Activated CD8-positive, alpha-beta memory T cell treated with anti-CD3 and anti-CD28 coated beads for 24 hours (primary cell): Measurements from ENCODE around the gene XIST.
"Not testable (repeated sequence)": the region's sequence is repeated elsewhere in the genome, so short reads cannot be mapped to it uniquely, and the experiment has no call there.

Experiments
- DNase-seq: peaks from one replicate; pipeline ENCODE4 v3.0.0-alpha.2; 2020

Gene XIST

DNA sequence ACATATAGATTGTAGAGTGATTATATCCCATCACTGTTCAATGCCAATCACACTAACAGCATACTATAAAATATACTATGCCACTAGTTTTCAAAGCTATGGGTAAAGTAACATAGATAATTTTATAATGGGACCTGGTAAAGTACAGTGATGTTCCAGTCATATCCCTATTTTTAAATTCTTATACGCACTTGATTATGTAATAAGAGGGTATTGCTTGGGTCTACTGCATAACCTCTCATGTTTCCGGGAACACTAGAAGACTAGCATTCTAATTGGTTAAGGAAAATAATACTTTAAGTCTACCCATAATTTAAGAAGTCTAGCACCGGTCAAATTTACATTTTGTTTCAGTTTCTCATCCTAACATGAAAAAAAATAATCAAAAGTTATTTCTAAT, 14.4 kb downstream of the XIST start:
- no peak for DNase-seq

DNA sequence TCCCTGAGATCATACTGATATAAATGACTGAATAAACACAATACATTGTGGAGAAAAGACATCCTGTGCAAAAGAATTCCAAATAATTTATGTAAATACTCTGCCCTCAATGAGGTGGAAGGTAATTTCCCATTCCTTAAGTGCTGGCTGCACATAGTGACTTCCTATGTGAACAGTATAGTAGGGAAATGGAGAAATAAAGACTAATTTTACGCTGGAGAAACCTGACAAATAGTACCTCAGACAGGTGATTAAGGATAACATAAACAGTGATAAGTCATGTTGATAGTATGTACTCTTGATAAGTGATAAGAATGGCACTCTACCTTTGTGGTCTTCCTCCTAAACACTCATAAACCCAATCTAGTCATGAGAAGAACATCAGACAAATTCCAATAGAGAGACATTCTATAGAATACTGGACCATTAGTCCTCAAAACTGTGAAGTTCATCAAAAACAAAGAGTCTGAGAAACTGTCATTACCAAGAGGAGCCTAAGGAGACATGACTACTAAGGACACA, 15.5 kb downstream of the XIST start:
- DNase-seq, result no peak

DNA sequence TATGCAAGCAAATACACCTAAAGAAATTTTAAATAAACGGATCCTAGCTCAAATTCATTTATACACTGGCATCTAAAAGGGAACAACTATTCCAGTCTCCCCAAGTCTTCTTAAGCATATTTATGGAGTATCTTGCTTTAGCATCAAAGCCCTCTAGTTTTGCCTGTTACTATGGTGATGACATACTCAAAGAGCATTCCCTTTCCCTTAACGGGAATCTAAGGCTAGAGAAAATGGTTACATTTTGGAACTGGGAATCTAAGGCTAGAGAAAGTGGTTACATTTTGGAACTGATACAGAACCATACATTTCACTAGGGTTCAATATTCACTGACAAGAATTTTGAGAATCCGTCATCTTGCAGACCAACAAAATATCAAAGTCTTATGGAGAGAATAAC, 18.3 kb downstream of the XIST start:
- DNase-seq, result no peak

DNA sequence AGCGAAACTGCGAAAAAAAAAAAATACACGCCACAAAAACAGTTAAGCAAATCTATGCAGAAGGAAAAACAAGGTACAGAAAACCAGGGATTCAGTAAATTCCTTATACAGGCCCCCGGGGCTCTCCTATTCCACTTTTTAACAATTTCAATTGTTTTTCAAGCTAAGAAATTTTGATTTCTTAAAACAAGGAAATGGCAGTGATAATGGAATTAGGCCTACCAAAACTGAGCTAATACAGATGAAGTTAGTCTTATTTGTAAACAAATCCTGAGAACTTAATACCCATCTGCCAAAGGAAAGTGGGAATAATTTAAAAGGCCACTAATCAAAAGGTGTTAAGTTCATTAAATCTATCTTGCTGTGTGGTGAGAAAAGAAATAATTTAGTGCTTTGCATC, 20.2 kb downstream of the XIST start:
- no peak for DNase-seq

DNA sequence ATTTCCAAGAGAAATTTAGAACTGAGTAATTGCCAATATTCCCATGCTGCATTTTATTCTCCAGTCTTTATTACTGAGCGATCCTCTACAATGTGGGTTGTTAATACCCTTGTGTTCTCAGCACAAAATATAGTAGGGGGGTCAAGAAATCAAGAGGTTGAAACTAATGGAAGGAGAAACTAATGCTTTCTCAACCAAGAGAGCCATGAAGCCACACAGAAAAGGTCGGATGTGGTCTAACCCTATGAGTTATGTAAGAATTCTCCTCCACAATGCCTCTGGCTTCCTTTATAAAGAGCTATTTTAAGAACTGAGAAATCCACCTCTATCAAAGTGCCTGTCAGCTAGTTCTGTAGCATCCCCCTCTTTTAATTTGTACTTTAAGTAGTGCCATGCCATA, 21.0 kb downstream of the XIST start:
- DNase-seq, result no peak

DNA sequence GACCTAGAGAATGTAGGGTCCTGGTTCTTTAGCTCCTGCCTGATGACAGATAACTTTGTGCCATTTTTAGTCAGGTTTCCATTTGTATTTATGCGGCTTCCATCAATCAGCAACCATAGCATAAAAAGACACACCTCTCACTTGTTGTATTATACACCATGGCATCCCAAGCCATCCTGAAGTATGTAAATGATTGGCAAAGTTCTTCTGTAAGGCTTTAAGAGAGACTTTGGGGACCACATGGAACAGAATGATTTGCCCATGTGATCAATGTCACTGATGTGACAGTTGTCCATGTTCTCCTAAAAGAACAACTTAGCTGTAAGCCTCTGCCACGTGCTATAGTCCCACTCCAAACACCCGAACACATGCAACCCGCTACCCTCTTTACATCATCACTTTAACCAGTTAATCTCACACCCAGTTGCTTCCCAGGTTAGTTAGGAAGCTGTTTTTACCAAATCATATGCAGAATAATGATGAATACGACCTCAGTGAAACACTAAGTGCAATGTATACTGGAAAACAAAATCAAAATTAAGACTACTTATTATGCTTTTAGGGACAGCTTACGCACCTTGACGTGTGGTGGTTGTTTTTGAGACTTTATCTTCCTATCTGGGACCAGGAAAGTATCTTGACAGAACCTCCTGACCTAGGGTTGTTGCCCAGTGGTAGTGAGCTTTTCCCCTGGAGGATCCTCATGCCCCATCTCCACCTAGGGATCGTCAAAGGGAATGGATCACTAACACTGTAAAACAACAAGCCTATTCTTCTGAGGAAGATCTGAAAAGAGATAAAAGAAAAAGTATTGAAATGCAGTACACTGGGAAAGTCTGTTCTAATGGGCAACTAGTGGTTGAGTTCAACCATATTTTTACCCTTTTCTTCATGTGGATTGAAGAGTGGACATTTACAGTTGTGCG, 21.8 kb downstream of the XIST start:
- no peak for DNase-seq

DNA sequence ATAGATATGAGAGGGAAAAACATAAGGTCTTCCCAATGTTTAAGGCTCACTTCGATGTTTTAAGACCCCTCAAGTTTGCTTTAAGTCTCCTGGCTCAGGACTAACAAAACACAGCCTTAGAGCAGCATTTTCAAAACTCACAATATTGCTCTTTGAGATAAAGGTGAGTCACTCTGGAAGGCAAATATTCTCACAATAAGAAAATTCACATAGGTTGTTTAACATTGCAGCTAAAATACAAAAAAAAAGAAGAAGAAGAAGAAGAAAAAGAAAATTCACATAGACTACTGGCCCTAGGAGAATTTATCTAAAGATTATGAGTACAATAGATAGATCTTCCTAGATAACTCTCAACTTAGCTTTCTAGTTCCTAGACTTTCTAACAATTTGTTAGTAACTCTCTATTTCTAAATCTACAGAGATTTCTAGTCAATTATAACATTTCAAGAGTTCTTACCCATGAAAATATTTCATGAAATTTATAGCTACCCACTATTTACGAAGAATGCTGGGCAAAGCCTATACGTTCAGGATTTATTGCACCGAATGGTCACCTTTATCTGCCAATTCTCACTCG, 22.5 kb downstream of the XIST start:
- no peak for DNase-seq

DNA sequence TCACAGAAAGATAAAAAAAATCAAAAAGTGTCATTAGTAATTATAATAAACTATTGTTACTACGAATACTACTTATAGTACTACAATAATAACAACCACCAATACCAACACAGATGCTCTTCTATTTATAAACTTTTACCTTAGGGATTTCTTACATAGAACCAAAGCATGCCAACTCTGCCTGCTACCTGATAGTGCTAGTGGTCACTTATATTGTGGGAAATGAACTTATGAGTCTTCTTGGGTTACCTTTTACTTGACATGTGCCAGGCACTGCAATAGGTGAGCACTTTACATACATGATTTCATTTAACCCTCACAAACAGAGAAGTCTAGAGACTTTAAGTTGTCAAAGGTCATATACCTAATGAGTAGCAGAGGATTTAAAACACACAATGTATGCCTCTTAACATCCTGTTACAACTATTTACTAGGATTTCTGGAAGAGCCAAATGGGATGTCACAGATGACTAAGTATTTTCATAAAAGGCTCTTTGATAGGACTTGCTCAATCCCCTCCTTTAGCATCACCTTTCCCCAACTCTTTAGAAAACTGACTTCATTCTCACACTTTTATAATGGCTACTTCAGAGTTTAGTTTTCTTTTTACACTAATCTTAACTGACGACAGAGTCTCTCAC, 24.3 kb downstream of the XIST start:
- DNase-seq, result no peak

DNA sequence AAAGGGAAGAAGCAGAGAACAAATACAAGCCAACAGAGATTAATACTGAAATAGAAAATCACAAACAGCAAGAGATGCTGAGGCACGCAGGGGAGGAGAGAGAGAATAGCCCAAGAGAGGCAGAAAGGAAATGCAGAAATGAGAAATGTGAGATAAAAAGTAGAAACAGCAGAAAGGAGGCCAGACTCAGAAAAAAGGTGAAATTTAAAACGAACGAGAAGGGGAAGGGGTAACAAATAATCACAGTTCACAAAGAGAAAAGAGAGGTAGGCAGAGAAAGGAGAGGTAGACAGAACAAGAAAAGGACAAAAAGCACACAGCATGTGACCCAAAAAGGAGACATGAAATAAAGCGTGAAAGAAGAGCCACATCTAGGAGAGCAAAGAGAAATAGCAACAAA, 25.1 kb downstream of the XIST start:
- no peak for DNase-seq

DNA sequence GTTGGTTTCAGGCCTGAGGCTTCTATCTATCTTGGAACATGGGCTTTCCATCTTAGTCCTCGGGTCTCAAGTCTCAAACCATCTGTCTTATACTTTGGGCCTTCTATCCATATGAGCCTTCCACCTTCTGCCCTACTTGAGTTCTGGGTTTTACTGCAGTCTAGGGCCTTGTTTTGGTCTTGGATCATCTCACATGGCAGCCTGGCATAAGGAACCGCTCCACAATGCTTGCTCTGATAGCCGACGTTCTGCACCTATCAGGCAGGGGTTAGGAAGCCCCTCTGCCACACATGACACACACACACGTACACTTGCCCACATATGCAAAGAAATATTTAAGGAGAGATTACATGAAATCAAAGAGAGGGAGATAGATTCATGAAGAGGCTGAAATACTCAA, 25.5 kb downstream of the XIST start:
- DNase-seq, result no peak

DNA sequence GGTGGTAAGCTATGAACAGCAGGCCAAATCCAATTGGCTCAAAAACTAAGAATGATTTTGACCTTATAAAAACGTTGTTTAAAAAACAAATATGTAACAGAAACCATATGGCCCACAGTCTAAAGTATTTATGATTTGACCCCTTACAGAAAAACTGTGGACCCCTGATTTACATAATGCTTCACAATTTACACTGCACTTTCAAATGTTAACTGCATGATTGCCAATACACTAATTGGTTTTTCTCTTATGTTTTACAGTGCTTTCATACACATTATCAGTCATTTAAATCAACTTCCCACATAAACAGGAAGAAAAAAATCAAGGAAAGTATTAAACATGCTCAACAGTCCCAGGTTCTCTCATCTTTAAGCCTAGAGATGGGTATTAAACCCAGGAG, 26.9 kb downstream of the XIST start:
- no peak for DNase-seq

DNA sequence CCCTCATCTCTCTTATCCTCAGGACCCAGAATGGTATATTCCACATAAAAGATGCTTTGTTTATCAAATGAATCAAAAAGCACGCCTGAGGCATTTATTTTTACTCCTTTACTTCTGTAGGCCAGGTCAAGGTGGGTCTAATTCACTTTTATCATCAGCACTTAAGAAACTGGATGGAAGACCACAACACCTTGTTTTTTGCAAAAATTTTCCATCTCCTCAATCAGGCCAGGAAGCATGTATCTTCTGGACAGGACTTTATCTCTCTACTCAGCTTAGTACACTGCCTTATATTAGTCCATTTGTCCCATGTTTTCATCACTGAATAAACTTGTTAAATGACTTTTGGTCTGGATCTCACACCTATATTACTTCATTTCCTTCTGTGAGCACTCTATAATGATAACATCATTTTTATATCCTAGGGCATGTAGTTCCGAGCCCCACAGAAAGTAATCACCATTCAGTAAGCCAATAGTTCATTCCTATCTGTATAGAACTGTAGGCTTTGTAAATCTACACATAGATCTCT, 29.0 kb downstream of the XIST start:
- DNase-seq, result no peak

DNA sequence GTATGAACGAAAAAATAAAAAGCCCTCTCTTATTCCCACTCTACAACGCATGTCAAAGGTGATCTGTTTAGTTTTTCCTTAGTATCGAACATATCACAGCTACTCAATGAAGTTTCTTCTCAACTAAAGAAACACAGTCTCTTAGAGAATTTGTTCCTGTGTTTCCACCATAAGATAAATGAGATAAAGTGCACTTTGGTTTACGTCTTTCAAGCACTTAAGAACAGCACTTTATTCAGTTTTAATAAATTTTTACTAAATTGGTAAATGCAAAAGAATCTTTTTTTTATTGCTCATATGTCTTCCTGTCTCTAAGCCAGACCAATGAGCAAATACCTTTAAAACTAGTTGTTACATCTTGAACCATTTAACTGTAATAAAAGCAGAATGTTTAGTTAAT, 29.7 kb downstream of the XIST start:
- DNase-seq, result no peak

DNA sequence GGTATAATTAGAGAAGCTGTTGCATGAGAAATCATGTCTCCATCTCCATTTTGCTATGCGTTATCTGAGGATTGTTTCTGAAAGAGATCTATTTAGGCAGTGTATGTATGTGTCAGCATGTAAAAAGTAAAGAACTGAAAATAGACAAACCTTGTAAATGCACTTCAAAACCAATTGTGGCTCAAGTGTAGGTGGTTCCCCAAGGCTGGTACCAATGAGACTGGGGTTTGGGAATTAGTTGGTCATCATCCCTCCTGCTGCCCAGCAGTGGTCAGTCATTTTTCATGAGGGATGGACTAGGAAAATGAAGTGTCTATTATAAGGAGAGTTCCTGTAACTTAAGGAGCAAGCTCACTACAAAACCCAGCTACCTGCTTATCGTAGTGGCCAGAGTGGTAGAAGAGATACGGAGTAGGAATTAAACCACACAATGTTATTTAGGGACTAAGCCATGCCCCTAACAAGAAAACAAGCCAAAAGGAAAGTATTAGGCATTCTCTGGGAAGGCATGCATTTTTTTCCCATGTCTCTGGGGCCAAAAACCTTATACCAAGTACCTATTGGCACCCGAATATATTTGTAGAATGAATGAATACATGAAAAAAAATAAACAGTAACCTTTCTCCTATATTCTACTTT, 30.5 kb downstream of the XIST start:
- no peak for DNase-seq

DNA sequence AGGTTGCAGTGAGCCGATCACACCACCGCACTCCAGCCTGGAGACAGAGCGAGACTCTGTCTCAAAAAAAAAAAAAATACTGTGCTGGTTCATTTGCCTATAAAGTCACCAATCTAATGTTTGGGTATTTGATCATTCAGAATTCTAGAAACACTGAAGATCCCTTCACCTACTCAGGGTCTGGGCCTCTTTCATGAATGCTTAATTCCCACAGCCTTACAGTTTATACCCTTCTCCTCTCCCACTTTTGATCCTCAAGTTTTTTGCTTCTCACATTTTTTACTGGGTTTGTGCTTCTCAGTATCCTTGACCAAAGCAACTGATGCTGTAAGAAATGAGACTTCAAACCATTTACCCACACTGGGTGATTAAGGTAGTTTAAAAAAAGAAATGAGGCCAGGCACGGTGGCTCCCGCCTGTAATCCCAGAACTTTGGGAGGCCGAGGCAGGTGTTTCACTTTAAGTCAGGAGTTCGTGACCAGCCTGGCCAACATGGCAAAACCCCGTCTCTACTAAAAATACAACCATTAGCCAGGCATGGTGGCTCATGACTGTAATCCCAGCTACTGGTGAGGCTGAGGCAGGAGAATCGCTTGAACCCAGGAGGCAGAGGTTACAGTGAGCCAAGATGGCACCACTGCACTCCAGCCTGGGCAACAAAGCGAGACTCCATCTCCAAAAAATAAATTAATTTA, 32.5 kb downstream of the XIST start:
- not testable (repeated sequence) for DNase-seq

DNA sequence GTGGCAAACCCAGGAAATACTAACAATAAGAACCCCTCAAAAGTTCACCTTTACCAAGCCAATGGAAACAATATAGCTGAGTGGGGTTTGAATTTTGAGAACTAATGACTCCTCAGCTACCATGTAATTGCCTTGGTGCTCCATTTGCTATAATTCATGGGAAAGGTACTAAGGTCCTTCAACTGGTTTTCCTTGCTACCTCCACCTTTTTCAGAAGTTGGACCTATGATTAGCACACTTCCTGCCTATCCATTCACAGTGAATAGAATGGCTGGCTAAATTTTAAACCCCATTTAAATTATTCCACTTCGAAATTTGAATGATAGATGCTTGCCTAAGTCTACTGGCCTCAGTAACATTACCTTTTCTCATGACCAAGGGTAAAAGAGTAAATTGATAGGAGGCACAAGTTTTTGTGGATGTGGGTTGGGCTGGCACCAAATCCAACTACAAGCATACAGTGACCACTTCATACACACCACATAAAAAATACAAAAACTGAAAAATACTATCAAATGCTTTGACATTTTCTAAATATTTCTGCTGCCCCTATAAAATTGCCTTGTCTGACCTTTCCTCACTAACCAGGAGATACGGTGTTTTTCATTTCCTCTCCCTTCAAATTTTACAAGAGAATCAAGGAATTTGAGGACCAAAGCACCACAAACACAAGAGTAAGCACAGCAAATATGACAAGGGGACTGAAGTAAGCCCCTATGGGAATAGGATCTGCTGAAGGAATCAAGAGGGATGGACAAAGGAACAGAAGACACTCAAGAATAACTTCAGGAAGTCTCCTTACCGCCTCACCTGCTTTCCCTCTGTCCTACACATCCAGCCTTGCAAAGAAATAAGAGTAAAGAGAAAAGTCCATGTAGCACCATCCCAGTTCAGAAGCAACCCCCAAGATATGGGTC, 34.1 kb downstream of the XIST start:
- DNase-seq, result no peak

DNA sequence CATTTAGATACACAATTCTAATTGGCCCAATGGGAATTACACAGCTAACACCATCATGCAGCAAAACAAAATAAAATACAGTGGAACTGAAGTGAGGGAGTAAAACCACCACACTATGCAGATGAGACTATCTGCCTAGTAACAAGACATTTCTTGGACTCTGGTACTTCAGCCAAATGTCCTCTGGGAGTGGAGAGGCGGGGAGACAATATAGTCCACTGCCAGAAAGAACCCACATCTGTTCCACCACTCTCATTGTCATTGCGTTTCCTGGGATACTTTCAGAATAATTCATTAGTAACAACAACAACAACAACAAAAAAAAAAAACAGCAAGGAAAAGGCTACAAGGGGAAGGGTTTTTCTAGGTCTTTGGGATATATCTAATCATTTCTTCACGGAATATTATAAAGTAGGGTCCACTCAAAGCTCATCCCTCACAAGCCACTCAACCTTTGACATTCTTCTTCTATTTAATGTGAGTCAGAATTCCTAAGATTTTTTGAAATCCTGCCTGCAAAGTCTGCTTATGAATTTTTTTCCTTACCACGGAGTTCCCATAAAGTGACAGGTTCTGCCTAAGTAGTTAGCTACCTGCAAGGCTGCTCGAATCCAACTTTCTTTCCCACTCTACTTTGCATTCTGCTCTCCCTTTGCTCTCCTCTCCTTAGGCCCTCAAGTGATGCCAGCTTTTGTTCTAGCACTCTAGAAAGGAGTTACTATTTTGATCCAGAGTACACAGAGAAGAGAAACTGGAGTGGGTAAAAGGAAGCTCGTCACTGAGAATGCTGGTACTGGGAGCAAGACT, 34.9 kb downstream of the XIST start:
- no peak for DNase-seq

DNA sequence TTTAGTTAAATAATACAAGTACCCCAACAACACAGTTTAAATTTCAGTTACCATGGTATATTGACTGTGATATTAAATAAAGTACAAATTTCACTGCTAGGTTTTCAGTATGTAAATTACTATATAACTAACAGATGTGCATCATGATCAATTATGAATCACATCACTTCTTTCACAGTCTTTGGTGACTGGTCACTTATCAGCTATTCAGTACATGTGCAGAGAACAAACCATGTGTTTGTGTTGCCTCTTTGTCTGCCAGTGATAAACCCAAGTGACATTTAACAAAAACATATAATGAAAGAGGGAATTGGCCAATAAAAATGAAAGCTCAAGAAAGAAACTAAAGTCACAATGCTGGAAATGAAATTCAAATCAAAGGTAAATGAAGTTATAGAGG, 40.3 kb downstream of the XIST start:
- no peak for DNase-seq

DNA sequence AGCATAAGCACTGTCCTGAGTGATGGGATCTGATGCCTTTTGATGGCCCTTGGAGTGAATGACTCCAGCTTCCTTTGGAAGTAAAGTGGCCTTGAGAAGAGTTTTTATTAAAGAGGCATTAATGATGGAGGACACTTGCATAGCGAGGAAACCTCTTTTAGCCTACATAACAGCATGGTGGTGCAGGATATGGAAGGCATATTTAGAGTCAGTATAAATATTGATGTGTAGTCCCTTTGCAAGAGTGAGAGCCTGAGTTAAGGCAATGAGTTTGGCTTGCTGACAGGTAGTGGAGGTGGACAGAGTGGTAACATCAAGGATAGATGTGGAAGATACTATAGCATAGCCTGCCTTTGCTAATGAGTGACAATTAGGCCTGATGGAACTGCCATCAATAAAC, 48.4 kb downstream of the XIST start:
- DNase-seq, result not testable (repeated sequence)

DNA sequence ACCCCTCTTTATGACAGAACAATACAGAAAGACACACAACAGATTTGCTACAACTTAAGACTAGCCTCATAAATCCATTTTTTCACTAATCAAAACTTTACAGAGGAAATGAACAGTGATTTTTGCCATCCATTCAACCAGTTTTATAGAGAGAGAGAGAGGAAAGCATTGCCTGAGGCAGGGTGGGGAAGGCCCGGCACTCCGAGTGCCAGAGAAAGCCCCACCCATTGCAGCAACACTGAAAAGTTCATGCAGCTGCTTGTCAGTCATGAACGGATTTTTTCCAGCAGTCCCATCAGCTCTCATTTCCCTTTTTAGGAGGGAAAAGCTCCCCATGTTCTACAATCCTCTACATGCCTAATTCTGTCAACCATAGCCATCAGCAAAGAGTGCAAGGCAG, 52.6 kb downstream of the XIST start:
- no peak for DNase-seq

DNA sequence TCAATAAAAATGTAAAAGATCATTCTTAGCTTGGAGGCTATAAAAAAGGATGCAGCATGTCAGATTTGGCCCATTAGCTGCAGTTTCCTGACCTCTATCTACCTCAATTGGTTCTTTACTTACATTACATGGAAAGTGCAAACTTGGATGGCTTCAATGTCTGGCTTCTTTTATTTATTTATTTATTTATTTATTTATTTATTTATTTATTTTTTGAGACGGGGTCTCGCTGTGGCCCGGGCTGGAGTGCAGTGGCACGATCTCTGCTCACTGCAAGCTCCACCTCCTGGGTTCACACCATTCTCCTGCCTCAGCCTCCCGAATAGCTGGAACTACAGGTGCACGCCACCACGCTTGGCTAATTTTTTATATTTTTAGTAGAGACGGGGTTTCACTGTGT, 60.0 kb downstream of the XIST start:
- not testable (repeated sequence) for DNase-seq
